HepG2 (cell line): ENCODE measurements around the gene TMEM107. TPM values are rescaled to one million over a fixed set of nuclear protein-coding genes. Genes with fewer than 3 reads are reported as not detected.

Experiments
- ATAD3A ChIP-seq: sonication (generic); formaldehyde crosslinking; IDR thresholded peaks from 2 replicates; pipeline ENCODE4 v1.4.0; 2020; ENCODE audit warnings: missing genetic modification reagents
- ATRX ChIP-seq: sonication (generic); formaldehyde crosslinking; IDR thresholded peaks from 2 replicates; pipeline ENCODE4 v1.4.0; 2020; ENCODE audit warnings: missing genetic modification reagents, borderline replicate concordance
- FOXP4 ChIP-seq: sonication (generic); formaldehyde crosslinking; IDR thresholded peaks from 2 replicates; pipeline ENCODE4 v1.4.0; 2020; ENCODE audit warnings: missing genetic modification reagents
- HMG20A ChIP-seq: IDR thresholded peaks from 2 replicates; pipeline ENCODE4 v1.6.1; 2016; ENCODE audit warnings: borderline replicate concordance
- MAFG ChIP-seq: sonication (generic); formaldehyde crosslinking; IDR thresholded peaks from 2 replicates; pipeline ENCODE4 v1.5.1; 2020; ENCODE audit warnings: mild to moderate bottlenecking, missing genetic modification reagents
- MED1 ChIP-seq: sonication (generic); formaldehyde crosslinking; IDR thresholded peaks from 2 replicates; pipeline ENCODE4 v1.4.0; 2020; ENCODE audit warnings: missing genetic modification reagents
- RERE ChIP-seq: IDR thresholded peaks from 2 replicates; pipeline ENCODE4 v1.6.1; 2016; ENCODE audit warnings: low read depth, missing genetic modification reagents, missing compliant biosample characterization
- RNF219 ChIP-seq: sonication (generic); formaldehyde crosslinking; IDR thresholded peaks from 2 replicates; pipeline ENCODE4 v1.5.0; 2020; ENCODE audit warnings: mild to moderate bottlenecking, missing genetic modification reagents
- TBP ChIP-seq: sonication (generic); formaldehyde crosslinking; IDR thresholded peaks from 2 replicates; pipeline ENCODE4 v1.5.0; 2020; ENCODE audit warnings: missing genetic modification reagents
- TERF1 ChIP-seq: sonication (generic); formaldehyde crosslinking; IDR thresholded peaks from 2 replicates; pipeline ENCODE4 v1.8.0; 2022; ENCODE audit warnings: mild to moderate bottlenecking, missing genetic modification reagents, moderate library complexity
- ZHX1 ChIP-seq: sonication (generic); formaldehyde crosslinking; IDR thresholded peaks from 2 replicates; pipeline ENCODE4 v1.8.1; 2022; ENCODE audit warnings: low read depth, mild to moderate bottlenecking, missing genetic modification reagents
- ZNF577 ChIP-seq: sonication (generic); formaldehyde crosslinking; IDR thresholded peaks from 2 replicates; pipeline ENCODE4 v1.4.0; 2020; ENCODE audit warnings: mild to moderate bottlenecking, low read depth, missing genetic modification reagents, borderline replicate concordance
- ZNF678 ChIP-seq: sonication (generic); formaldehyde crosslinking; IDR thresholded peaks from 2 replicates; pipeline ENCODE4 v1.4.0; 2020; ENCODE audit warnings: mild to moderate bottlenecking, missing genetic modification reagents
- ZNF891 ChIP-seq: sonication (generic); formaldehyde crosslinking; IDR thresholded peaks from 2 replicates; pipeline ENCODE4 v1.5.0; 2020; ENCODE audit warnings: mild to moderate bottlenecking, missing genetic modification reagents
- polyA plus RNA-seq, 8 experiments: library from polyadenylated mRNA; depleted of rRNA in 3 of 8; stranded (reverse) in 7 of 8; unstranded in 1 of 8; fragments of >200 nt; fragmentation: Illumina TruSeq in 4 of 8; extraction: Trizol in 4 of 8; gene quantifications; 2 replicates each; pipeline versions ENCODE4 v1.2.1 to v1.2.3, GENCODE V29; 2011 to 2016; ENCODE audit warnings: low read depth in 4 of 8, missing spikeins in 1 of 8, mixed read lengths in 1 of 8; ENCODE audit not compliant: insufficient read depth in 1 of 8
- total RNA-seq, 5 experiments: library from RNA; depleted of rRNA; stranded (reverse); fragments of >200 nt; fragmentation: Illumina TruSeq; extraction: Trizol; gene quantifications; 2 replicates each; pipeline ENCODE4 v1.2.3, GENCODE V29; 2016; ENCODE audit warnings: low read depth in 1 of 5

TMEM107 gene
- total and polyA plus RNA-seq, 2 of the 13 experiments (the other 11 are each of a cell fraction or from before 2014, with no cell fraction given), result 7.2 to 15.3 TPM

- TF ChIP-seq RERE (CRISPR knock-in tag) (no peak), MAFG (no peak), HMG20A (CRISPR knock-in tag) (no peak), ZNF678 (CRISPR knock-in tag) (0 out of 2 replicates have a peak, but pooled peaks have one; percentile 21), ZNF891 (CRISPR knock-in tag) (no peak), TBP (CRISPR knock-in tag) (no peak), RNF219 (no peak), FOXP4 (CRISPR knock-in tag) (peak; percentile 37; the same call in 1 of the 2 replicates), ZHX1 (CRISPR knock-in tag) (no peak), ATRX (CRISPR knock-in tag) (no peak), ZNF577 (CRISPR knock-in tag) (no peak), ATAD3A (CRISPR knock-in tag) (no peak), MED1 (peak; percentile 46; the same call in 1 of the 2 replicates), TERF1 (CRISPR knock-in tag) (no peak)
Observed at GRCh38 chr17:8185582-8186445, 9.6 kb upstream of the TMEM107 start (continued).
